ENCODE measurements around the gene ALS2CL.

DNA sequence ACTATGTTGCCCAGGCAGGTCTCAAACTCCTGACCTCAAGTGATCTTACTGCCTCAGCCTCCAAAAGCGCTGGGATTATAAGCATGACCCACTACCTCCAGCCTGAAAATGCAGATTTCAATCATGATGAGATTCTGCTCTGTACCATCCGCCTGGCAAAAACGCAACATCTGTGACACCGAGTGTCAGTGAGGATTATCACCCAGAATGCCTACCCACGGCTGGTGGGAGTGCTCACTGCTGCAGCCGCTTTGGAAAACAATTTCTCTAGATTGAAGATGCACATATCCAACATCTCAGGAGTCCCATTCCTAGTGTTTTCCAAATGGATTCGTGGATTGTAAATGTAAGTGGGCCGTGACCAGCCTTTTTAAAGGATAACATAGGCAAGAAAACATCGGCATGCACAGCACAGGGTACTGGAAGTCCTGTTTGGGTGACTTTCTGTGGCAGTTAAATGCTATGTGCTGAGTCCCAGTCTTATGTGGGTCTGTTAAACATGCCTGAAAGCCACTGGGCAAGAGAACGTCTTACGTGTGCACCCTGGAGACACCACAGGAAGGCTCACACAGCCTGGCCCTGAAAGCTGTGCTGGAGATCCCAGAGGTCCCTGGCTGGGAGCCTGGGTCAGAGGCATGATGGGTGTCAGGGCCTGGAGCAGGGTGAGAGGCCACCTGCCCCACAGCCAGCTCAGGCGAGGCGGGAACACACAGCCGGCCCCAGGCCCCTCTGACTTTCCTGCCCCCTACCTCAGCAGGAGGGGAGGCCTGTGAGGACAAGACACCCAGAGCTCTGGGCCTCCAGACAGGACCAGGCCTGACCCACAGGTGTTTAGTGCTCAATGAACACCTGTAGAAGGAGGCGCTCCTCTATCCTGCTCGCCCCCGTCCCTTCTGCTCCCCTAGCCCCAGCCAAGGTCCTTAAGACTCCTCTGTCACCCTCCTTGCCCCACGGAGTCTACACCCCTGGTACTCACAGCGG is 23.3 kb upstream of the ALS2CL start:
- no peak for TF ChIP-seq CTCF (IDR thresholded peaks at IDR 0.05)
- TF ChIP-seq POLR2A (IDR thresholded peaks at IDR 0.05) = no peak

All from thyroid gland (tissue), 4 donors.